CD14-positive monocyte (primary cell): ENCODE data around the gene RPS29. TPM values are rescaled to one million over a fixed set of nuclear protein-coding genes. Genes with fewer than 3 reads are reported as not detected.

Experiments
- DNase-seq, 3 donors: peaks; one replicate each; pipeline ENCODE4 v3.0.0-alpha.2; 2011 to 2022
- H2AFZ ChIP-seq: 2 replicates; pipeline ENCODE4 v1.6.0; 2012; ENCODE audit warnings: mild to moderate bottlenecking, low read depth, low read length, inconsistent platforms; ENCODE audit not compliant: insufficient read depth, poor library complexity, severe bottlenecking
- H3K27ac ChIP-seq, 2 donors: 1 replicate in 1 of 2; 2 replicates in 1 of 2; pipeline ENCODE4 v1.5.1; 2012 to 2013; ENCODE audit warnings: low read length in 2 of 2, control low read depth in 1 of 2, inconsistent platforms in 1 of 2, low read depth in 1 of 2, mild to moderate bottlenecking in 1 of 2
- H3K27me3 ChIP-seq, 2 donors: one replicate each; pipeline versions ENCODE4 v1.6.0 to v1.6.1; 2011 to 2013; ENCODE audit warnings: low read length in 2 of 2; ENCODE audit not compliant: control insufficient read depth in 2 of 2, insufficient read depth in 2 of 2
- H3K36me3 ChIP-seq, 2 donors: replicated peaks in 1 of 2; 1 replicate in 1 of 2; 2 replicates in 1 of 2; pipeline versions ENCODE4 v1.5.1 to v1.6.1; 2012 to 2013; ENCODE audit warnings: low read length in 2 of 2, control low read depth in 1 of 2, inconsistent platforms in 1 of 2, mild to moderate bottlenecking in 1 of 2; ENCODE audit not compliant: insufficient read depth in 2 of 2, control insufficient read depth in 1 of 2
- H3K4me1 ChIP-seq, 2 donors: 1 replicate in 1 of 2; 2 replicates in 1 of 2; pipeline versions ENCODE4 v1.5.1 to v1.6.1; 2012 to 2013; ENCODE audit warnings: low read length in 2 of 2, control low read depth in 1 of 2, inconsistent platforms in 1 of 2, mild to moderate bottlenecking in 1 of 2, moderate library complexity in 1 of 2; ENCODE audit not compliant: insufficient read depth in 2 of 2, control insufficient read depth in 1 of 2
- H3K4me2 ChIP-seq: replicated peaks from 2 replicates; pipeline ENCODE3; 2012; ENCODE audit warnings: low read length, moderate library complexity, mild to moderate bottlenecking; ENCODE audit not compliant: poor library complexity, severe bottlenecking; ENCODE audit errors: extremely low read depth
- H3K4me3 ChIP-seq, 3 experiments: fragments of 200-600 bp in 1 of 3; sonication (generic) in 1 of 3; replicated peaks in 1 of 3; 1 replicate in 2 of 3; 2 replicates in 1 of 3; pipeline ENCODE4 v1.5.1; 2011 to 2013; ENCODE audit warnings: low read length in 3 of 3, mild to moderate bottlenecking in 3 of 3, control low read depth in 2 of 3, low read depth in 2 of 3, inconsistent platforms in 1 of 3, moderate library complexity in 1 of 3
- H3K79me2 ChIP-seq: 2 replicates; pipeline ENCODE4 v1.6.0; 2012; ENCODE audit warnings: mild to moderate bottlenecking, control low read depth, inconsistent platforms, low read length, moderate library complexity; ENCODE audit not compliant: insufficient read depth
- H3K9ac ChIP-seq: 2 replicates; pipeline ENCODE4 v1.6.0; 2017; ENCODE audit warnings: low read length, mild to moderate bottlenecking; ENCODE audit not compliant: insufficient read depth, poor library complexity, severe bottlenecking
- H3K9me3 ChIP-seq, 2 donors: replicated peaks in 1 of 2; 1 replicate in 1 of 2; 2 replicates in 1 of 2; pipeline versions ENCODE4 v1.5.1 to v1.6.1; 2012 to 2013; ENCODE audit warnings: low read length in 2 of 2, control low read depth in 1 of 2; ENCODE audit not compliant: control insufficient read depth in 1 of 2, insufficient read depth in 1 of 2
- H4K20me1 ChIP-seq: 2 replicates; pipeline ENCODE4 v1.6.0; 2012; ENCODE audit warnings: mild to moderate bottlenecking, low read length, control low read depth, moderate library complexity; ENCODE audit not compliant: insufficient read depth
- H3K27ac Mint-ChIP-seq, 7 donors: one replicate each; pipeline ENCODE4 v1.8.0; 2020; ENCODE audit warnings: mild to moderate bottlenecking in 7 of 7, mixed read lengths in 7 of 7, moderate library complexity in 6 of 7, inconsistent platforms in 2 of 7
- H3K27me3 Mint-ChIP-seq, 3 donors: one replicate each; pipeline ENCODE4 v1.8.0; 2021 to 2022; ENCODE audit warnings: low read depth in 3 of 3, mild to moderate bottlenecking in 3 of 3, mixed read lengths in 3 of 3, moderate library complexity in 3 of 3, inconsistent platforms in 1 of 3
- H3K36me3 Mint-ChIP-seq, 2 donors: one replicate each; pipeline ENCODE4 v1.8.0; 2020; ENCODE audit warnings: mixed read lengths in 2 of 2, inconsistent platforms in 1 of 2, mild to moderate bottlenecking in 1 of 2
- H3K4me1 Mint-ChIP-seq: one replicate; pipeline ENCODE4 v1.8.0; 2020; ENCODE audit warnings: mild to moderate bottlenecking, mixed read lengths
- H3K4me3 Mint-ChIP-seq, 2 donors: one replicate each; pipeline ENCODE4 v1.8.0; 2020; ENCODE audit warnings: mild to moderate bottlenecking in 2 of 2, mixed read lengths in 2 of 2, moderate library complexity in 1 of 2
- H3K9me3 Mint-ChIP-seq, 7 donors: one replicate each; pipeline ENCODE4 v1.8.0; 2020 to 2022; ENCODE audit warnings: mixed read lengths in 7 of 7, mild to moderate bottlenecking in 6 of 7, moderate library complexity in 6 of 7, inconsistent platforms in 2 of 7
- WGBS: methylation state at CpG from one replicate; pipeline ENCODE4 v1.1.5; 2013; ENCODE audit warnings: missing lambda C conversion rate; ENCODE audit not compliant: insufficient coverage; 5-methylcytosine and 5-hydroxymethylcytosine counted together
- intact Hi-C, 2 donors: fragments of 100-400 bp; cut with micrococcal nuclease; formaldehyde crosslinking; loops; one replicate each; pipeline versions ENCODE4 v1.15.0 to v1.15.1; 2023
- polyA plus RNA-seq, 3 donors: library from polyadenylated mRNA; depleted of rRNA in 1 of 3; unstranded in 2 of 3; stranded (reverse) in 1 of 3; fragments of 300-500 nt in 2 of 3; fragments of >200 nt in 1 of 3; fragmentation: Illumina TruSeq in 2 of 3; gene quantifications; 1 replicate in 2 of 3; 2 replicates in 1 of 3; pipeline ENCODE4 v1.2.3, GENCODE V29; 2012 to 2021
- small RNA-seq: library from RNA; depleted of rRNA; stranded (forward); fragments of <200 nt; gene quantifications from one replicate; pipeline ENCODE3, GENCODE V24; 2012; ENCODE audit warnings: low read depth; ENCODE audit not compliant: insufficient read length
- TF ChIP-seq, protein P1 (sequence below): fragments of 200-600 bp; IDR thresholded peaks from one replicate; pipeline ENCODE4 v1.8.0; 2022; ENCODE audit warnings: antibody characterized with exemption, mild to moderate bottlenecking

The RPS29 gene
- polyA plus RNA-seq, 3 donors = 2,325 to 4,497 (median 2,965) TPM

DNA sequence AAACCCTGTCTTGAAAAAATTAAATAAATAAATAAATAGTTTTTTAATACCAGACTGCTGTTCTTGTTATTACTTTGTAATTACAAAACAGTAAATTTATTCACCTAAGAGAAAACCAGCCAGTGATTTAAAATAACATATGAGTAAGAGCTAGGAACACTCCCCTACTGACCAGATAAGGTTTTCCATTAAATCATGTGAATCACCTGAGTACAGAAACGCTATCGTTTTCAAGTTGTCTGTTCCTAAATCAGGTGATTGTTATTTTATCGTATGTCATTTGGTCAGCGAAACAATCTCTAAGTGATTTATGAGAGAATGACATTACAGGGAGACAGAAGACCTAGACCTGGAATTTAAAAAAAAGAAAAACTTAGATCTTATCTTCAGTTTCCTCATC is 47.3 kb downstream of the RPS29 start:
- intact Hi-C loops = no loop called here
- no CpG with 5 or more reads among the region's 4 CpGs for WGBS

More for the DNA sequence above, 47.3 kb downstream of the RPS29 start:
- H3K36me3 ChIP-seq = no peaks in the 10 kb centered on the region
- Mint-ChIP-seq H3K4me3 (no peak overlapping the region), H3K27ac (no peak overlapping the region), H3K27me3 (no peaks in the 10 kb centered on the region), H3K36me3 (no peaks in the 10 kb centered on the region), H3K9me3 (peaks cover 5 to 22% (median 18%) of the 10 kb centered on the region in 7 donors), H3K4me1 (no peaks in the 10 kb centered on the region)
- H2AFZ ChIP-seq = no peak overlapping the region
- DNase-seq = no peak
- TF ChIP-seq, protein P1, sequence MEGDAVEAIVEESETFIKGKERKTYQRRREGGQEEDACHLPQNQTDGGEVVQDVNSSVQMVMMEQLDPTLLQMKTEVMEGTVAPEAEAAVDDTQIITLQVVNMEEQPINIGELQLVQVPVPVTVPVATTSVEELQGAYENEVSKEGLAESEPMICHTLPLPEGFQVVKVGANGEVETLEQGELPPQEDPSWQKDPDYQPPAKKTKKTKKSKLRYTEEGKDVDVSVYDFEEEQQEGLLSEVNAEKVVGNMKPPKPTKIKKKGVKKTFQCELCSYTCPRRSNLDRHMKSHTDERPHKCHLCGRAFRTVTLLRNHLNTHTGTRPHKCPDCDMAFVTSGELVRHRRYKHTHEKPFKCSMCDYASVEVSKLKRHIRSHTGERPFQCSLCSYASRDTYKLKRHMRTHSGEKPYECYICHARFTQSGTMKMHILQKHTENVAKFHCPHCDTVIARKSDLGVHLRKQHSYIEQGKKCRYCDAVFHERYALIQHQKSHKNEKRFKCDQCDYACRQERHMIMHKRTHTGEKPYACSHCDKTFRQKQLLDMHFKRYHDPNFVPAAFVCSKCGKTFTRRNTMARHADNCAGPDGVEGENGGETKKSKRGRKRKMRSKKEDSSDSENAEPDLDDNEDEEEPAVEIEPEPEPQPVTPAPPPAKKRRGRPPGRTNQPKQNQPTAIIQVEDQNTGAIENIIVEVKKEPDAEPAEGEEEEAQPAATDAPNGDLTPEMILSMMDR = no peak
- no peaks in the 10 kb centered on the region for H3K4me1 ChIP-seq
- peaks cover 7 to 13% of the 10 kb centered on the region in 2 donors for H3K9me3 ChIP-seq
- no peaks in the 10 kb centered on the region for H3K27me3 ChIP-seq
- H3K27ac ChIP-seq = no peak overlapping the region
- H3K9ac ChIP-seq = no peak overlapping the region
- H4K20me1 ChIP-seq = no peaks in the 10 kb centered on the region
- H3K4me2 ChIP-seq = no peak overlapping the region
- H3K79me2 ChIP-seq = no peaks in the 10 kb centered on the region
- H3K4me3 ChIP-seq = no peak overlapping the region

Small RNA genes lying within 50 kb of the gene (small RNA-seq; reads per million reads assigned to genes)
- not detected for gene AL139099.3
- not detected for gene AL139099.4
- not detected for gene RF00019
- not detected for gene RNA5SP384

Other genes with a start within 250 kb of the RPS29 start
- 10 to 100 TPM in 2 of 3 donors, 1 to 10 TPM in 1; 3.4 to 12.7 (median 10.5) TPM for gene LRR1, start 12.6 kb upstream of the RPS29 start, polyA plus RNA-seq
- 100 to 1,000 TPM; 237 to 454 (median 408) TPM for gene RPL36AL, start 34.2 kb upstream of the RPS29 start, polyA plus RNA-seq
- gene MGAT2, start 34.4 kb upstream of the RPS29 start, polyA plus RNA-seq = 10 to 100 TPM in 2 of 3 donors, 1 to 10 TPM in 1; 8.9 to 38.0 (median 36.3) TPM
- gene DNAAF2, start 48.9 kb upstream of the RPS29 start, polyA plus RNA-seq = 1 to 10 TPM; 1.9 to 6.9 (median 6.8) TPM
- gene POLE2, start 101.8 kb upstream of the RPS29 start, polyA plus RNA-seq = under 1 TPM; 0.18 to 0.57 (median 0.47) TPM
- gene KLHDC1, start 106.7 kb upstream of the RPS29 start, polyA plus RNA-seq = 1 to 10 TPM in 2 of 3 donors, under 1 TPM in 1; 0.92 to 1.6 (median 1.5) TPM
- gene KLHDC2, start 181.8 kb upstream of the RPS29 start, polyA plus RNA-seq = 10 to 100 TPM; 27.3 to 45.9 (median 43.1) TPM